Naive thymus-derived CD4-positive, alpha-beta T cell (primary cell): ENCODE results near the gene EMP3. TPM values are rescaled to one million over a fixed set of nuclear protein-coding genes. Genes with fewer than 3 reads are reported as not detected.

Experiments
- ATAC-seq: fragments of 150-1000 bp; cut with Tn5 transposase; 2 replicates; pipeline ENCODE4 v1.10.0; 2021; ENCODE audit warnings: mild to moderate bottlenecking, moderate library complexity
- CTCF ChIA-PET: fragments of 350-600 bp; sonication (Branson Sonifier 250); formaldehyde crosslinking; loops from one replicate; lab custom pipeline; 2021; ENCODE audit warnings: antibody characterized with exemption; lab: Charles Lee
- POLR2A ChIA-PET: fragments of 350-600 bp; sonication (Branson Sonifier 250); formaldehyde crosslinking; loops from one replicate; lab custom pipeline; 2021; ENCODE audit warnings: antibody characterized with exemption, inconsistent platforms; lab: Charles Lee
- DNase-seq, 9 donors: peaks; one replicate each; pipeline versions ENCODE4 v3.0.0 to v3.0.0-alpha.2; 2020 to 2022; ENCODE audit warnings: mixed read lengths in 1 of 9
- H3K27ac ChIP-seq: one replicate; pipeline ENCODE4 v1.7.0; 2013; ENCODE audit warnings: mild to moderate bottlenecking, low read depth, low read length, moderate library complexity
- H3K27me3 ChIP-seq, 2 donors: one replicate each; pipeline ENCODE4 v1.7.0; 2013; ENCODE audit warnings: low read length in 2 of 2, mild to moderate bottlenecking in 2 of 2, moderate library complexity in 2 of 2; ENCODE audit not compliant: control insufficient read depth in 2 of 2, insufficient read depth in 2 of 2
- H3K36me3 ChIP-seq, 3 experiments: 1 replicate in 2 of 3; 2 replicates in 1 of 3; pipeline ENCODE4 v1.7.0; 2013; ENCODE audit warnings: low read length in 3 of 3, mild to moderate bottlenecking in 3 of 3, moderate library complexity in 1 of 3; ENCODE audit not compliant: insufficient read depth in 3 of 3, control insufficient read depth in 2 of 3
- H3K4me1 ChIP-seq, 2 donors: one replicate each; pipeline ENCODE4 v1.7.0; 2013; ENCODE audit warnings: low read length in 2 of 2, mild to moderate bottlenecking in 2 of 2, moderate library complexity in 1 of 2; ENCODE audit not compliant: control insufficient read depth in 2 of 2, insufficient read depth in 2 of 2
- H3K4me3 ChIP-seq: 2 replicates; pipeline ENCODE4 v1.7.0; 2013; ENCODE audit warnings: mild to moderate bottlenecking, low read length
- H3K9me3 ChIP-seq, 3 experiments: 1 replicate in 2 of 3; 2 replicates in 1 of 3; pipeline ENCODE4 v1.7.0; 2013; ENCODE audit warnings: low read length in 3 of 3; ENCODE audit not compliant: control insufficient read depth in 2 of 3
- H3K27ac Mint-ChIP-seq, 9 donors: one replicate each; pipeline ENCODE4 v1.8.0; 2020 to 2022; ENCODE audit warnings: mixed read lengths in 9 of 9, mild to moderate bottlenecking in 8 of 9, moderate library complexity in 5 of 9, inconsistent platforms in 2 of 9
- H3K27me3 Mint-ChIP-seq, 5 donors: one replicate each; pipeline ENCODE4 v1.8.0; 2021 to 2022; ENCODE audit warnings: mixed read lengths in 5 of 5, mild to moderate bottlenecking in 1 of 5
- H3K36me3 Mint-ChIP-seq, 5 donors: one replicate each; pipeline ENCODE4 v1.8.0; 2020 to 2022; ENCODE audit warnings: mixed read lengths in 5 of 5, mild to moderate bottlenecking in 3 of 5, inconsistent platforms in 1 of 5
- H3K4me1 Mint-ChIP-seq, 7 donors: one replicate each; pipeline ENCODE4 v1.8.0; 2020 to 2022; ENCODE audit warnings: mixed read lengths in 7 of 7, mild to moderate bottlenecking in 3 of 7, inconsistent platforms in 1 of 7
- H3K4me3 Mint-ChIP-seq, 10 donors: one replicate each; pipeline ENCODE4 v1.8.0; 2020 to 2022; ENCODE audit warnings: mild to moderate bottlenecking in 10 of 10, mixed read lengths in 10 of 10, moderate library complexity in 6 of 10, inconsistent platforms in 2 of 10
- H3K9me3 Mint-ChIP-seq, 11 donors: one replicate each; pipeline ENCODE4 v1.8.0; 2020 to 2022; ENCODE audit warnings: mixed read lengths in 11 of 11, mild to moderate bottlenecking in 4 of 11, inconsistent platforms in 1 of 11, moderate library complexity in 1 of 11
- intact Hi-C, 2 donors: fragments of 100-400 bp; cut with micrococcal nuclease; formaldehyde crosslinking; loops; one replicate each; pipeline ENCODE4 v1.15.1; 2023
- polyA plus RNA-seq, 2 donors: library from polyadenylated mRNA; unstranded; fragments of 300-500 nt; fragmentation: Illumina TruSeq; gene quantifications; one replicate each; pipeline ENCODE4 v1.2.3, GENCODE V29; 2021
- total RNA-seq, 6 experiments: library from RNA in 5 of 6; stranded (reverse) in 5 of 6; gene quantifications; 1 replicate in 5 of 6; 2 replicates in 1 of 6; pipeline ENCODE4 v1.2.3 and lab custom pipeline; 2021 to 2026

The EMP3 gene
- total and polyA plus RNA-seq, 7 experiments from 2014 or later: 183 to 711 (median 386) TPM

GRCh38 chr19:48321372-48321621 is 4.1 kb upstream of the EMP3 start:
- intact Hi-C loops: loop anchor here (1.0 to 10.0 kb wide), 19 partner anchors 12 to 1546 kb away; partner anchors contain the start of genes CCDC9 (in 2 of the 2), KDELR1 (in 2 of the 2), LIG1 (in 2 of the 2) and ZSWIM9 (in 2 of the 2)
- Mint-ChIP-seq H3K4me3 (peak overlapping the region; percentile 90 to 99 (median 96)), H3K36me3 (peaks cover 0 to 20% (median 0%) of the 10 kb centered on the region in 5 donors), H3K27me3 (peaks cover 0 to 2% (median 0%) of the 10 kb centered on the region in 5 donors), H3K9me3 (peaks cover 0 to 3% (median 0%) of the 10 kb centered on the region in 11 donors), H3K4me1 (peaks cover 36 to 57% (median 46%) of the 10 kb centered on the region in 7 donors), H3K27ac (peak overlapping the region; percentile 96 to 100 (median 99))
- no peaks in the 10 kb centered on the region for H3K9me3 ChIP-seq
- ATAC-seq: peak; percentile 75
- CTCF ChIA-PET: interaction anchor here (0.8 to 10.3 kb wide), 5 partner anchors 12 to 287 kb away, joined by 3 to 217 read pairs (median 3); partner anchors contain the start of genes SYNGR4 and TMEM143
- H3K4me3 ChIP-seq: peak overlapping the region; percentile 78
- peak overlapping the region; percentile 100 for H3K27ac ChIP-seq
- peaks cover 40 to 43% of the 10 kb centered on the region in 2 donors for H3K4me1 ChIP-seq
- no peaks in the 10 kb centered on the region for H3K27me3 ChIP-seq
- no peaks in the 10 kb centered on the region for H3K36me3 ChIP-seq
- POLR2A ChIA-PET: interaction anchor here (0.6 to 10.3 kb wide), 10 partner anchors 10 to 633 kb away, joined by 3 to 424 read pairs (median 3); partner anchors contain the start of genes BAX, KDELR1, RPL18 and SPHK2
- DNase-seq: peak; percentile 84 to 96 (median 91)

- Histone ChIP-seq H3K36me3 (no peaks in the 10 kb centered on the region), H3K27me3 (no peaks in the 10 kb centered on the region), H3K9me3 (no peaks in the 10 kb centered on the region), H3K4me3 (peak overlapping the region; percentile 79), H3K4me1 (peaks cover 45 to 47% of the 10 kb centered on the region in 2 donors), H3K27ac (peak overlapping the region; percentile 100)
- intact Hi-C loops: loop anchor here (1.0 to 10.0 kb wide), 22 partner anchors 11 to 1545 kb away; partner anchors contain the start of genes CARD8 (in 2 of the 2), CCDC9 (in 2 of the 2), KDELR1 (in 2 of the 2) and LIG1 (in 2 of the 2)
- Mint-ChIP-seq H3K27me3 (peaks cover 0 to 2% (median 0%) of the 10 kb centered on the region in 5 donors), H3K36me3 (peaks cover 0 to 25% (median 0%) of the 10 kb centered on the region in 5 donors), H3K4me1 (peaks cover 36 to 63% (median 51%) of the 10 kb centered on the region in 7 donors), H3K27ac (peak overlapping the region; percentile 96 to 100 (median 99)), H3K4me3 (peak overlapping the region; percentile 90 to 99 (median 96)), H3K9me3 (peaks cover 0 to 3% (median 0%) of the 10 kb centered on the region in 11 donors)
- POLR2A ChIA-PET: interaction anchor here (0.5 to 10.3 kb wide), 15 partner anchors 11 to 1225 kb away, joined by 3 to 424 read pairs (median 3); partner anchors contain the start of genes BAX, CARD8, RPL18 and SPHK2
- peak; percentile 99 to 100 (median 100) for DNase-seq
- peak; percentile 87 for ATAC-seq
- CTCF ChIA-PET: interaction anchor here (0.6 to 10.3 kb wide), 6 partner anchors 13 to 643 kb away, joined by 3 to 217 read pairs (median 3); partner anchors contain the start of genes SYNGR4 and TMEM143
Observed at GRCh38 chr19:48321622-48322591, 3.4 kb upstream of the EMP3 start.

GRCh38 chr19:48329167-48329891 is 4.0 kb downstream of the EMP3 start:
- ATAC-seq (no peak), DNase-seq (peak in 7 of 9 donors; percentile 15 to 64 (median 27))
- H3K9me3 ChIP-seq: no peaks in the 10 kb centered on the region
- peak overlapping the region; percentile 91 to 100 (median 98) for H3K27ac Mint-ChIP-seq
- no peaks in the 10 kb centered on the region for H3K27me3 ChIP-seq
- H3K4me1 Mint-ChIP-seq: peaks cover 24 to 90% (median 67%) of the 10 kb centered on the region in 7 donors
- H3K27me3 Mint-ChIP-seq: no peaks in the 10 kb centered on the region
- ChIA-PET CTCF (interaction anchor here (0.9 to 12.3 kb wide), 2 partner anchors 9 to 512 kb away, joined by 3 to 217 read pairs; partner anchors contain the start of gene EMP3), POLR2A (interaction anchor here (0.5 to 10.5 kb wide), 15 partner anchors 9 to 1522 kb away, joined by 3 to 424 read pairs (median 3); partner anchors contain the start of genes CA11, CARD8, EMP3 and PTOV1)
- peaks cover 58 to 67% of the 10 kb centered on the region in 2 donors for H3K4me1 ChIP-seq
- H3K36me3 ChIP-seq: peaks cover 0 to 12% (median 3%) of the 10 kb centered on the region in 3 experiments
- peaks cover 0 to 53% (median 15%) of the 10 kb centered on the region in 5 donors for H3K36me3 Mint-ChIP-seq
- H3K27ac ChIP-seq: peak overlapping the region; percentile 93
- H3K4me3 Mint-ChIP-seq: peak overlapping the region; percentile 81 to 100 (median 94)
- H3K9me3 Mint-ChIP-seq: no peaks in the 10 kb centered on the region
- H3K4me3 ChIP-seq: peak overlapping the region; percentile 51
- intact Hi-C loops: loop anchor here (5.0 to 10.0 kb wide), 3 partner anchors 665 to 1263 kb away; partner anchors contain the start of genes BICRA (in 1 of the 2), GYS1 (in 1 of the 2), PRR12 (in 1 of the 2) and RUVBL2 (in 1 of the 2)

GRCh38 chr19:48330012-48330681 is 4.8 kb downstream of the EMP3 start:
- H3K9me3 Mint-ChIP-seq: no peaks in the 10 kb centered on the region
- H3K4me1 Mint-ChIP-seq: peaks cover 28 to 90% (median 71%) of the 10 kb centered on the region in 7 donors
- peak overlapping the region; percentile 81 to 100 (median 94) for H3K4me3 Mint-ChIP-seq
- POLR2A ChIA-PET: interaction anchor here (0.9 to 10.5 kb wide), 14 partner anchors 9 to 1521 kb away, joined by 3 to 424 read pairs (median 3); partner anchors contain the start of genes CA11, CARD8, EMP3 and KDELR1
- peaks cover 0 to 50% (median 15%) of the 10 kb centered on the region in 5 donors for H3K36me3 Mint-ChIP-seq
- no peaks in the 10 kb centered on the region for H3K9me3 ChIP-seq
- ATAC-seq: peak; percentile 46
- H3K27ac Mint-ChIP-seq: peak overlapping the region; percentile 91 to 100 (median 98)
- no peaks in the 10 kb centered on the region for H3K27me3 Mint-ChIP-seq
- H3K27me3 ChIP-seq: no peaks in the 10 kb centered on the region
- H3K4me1 ChIP-seq: peaks cover 56 to 62% of the 10 kb centered on the region in 2 donors
- CTCF ChIA-PET: interaction anchor here (0.8 to 12.3 kb wide), 3 partner anchors 9 to 512 kb away, joined by 3 to 217 read pairs (median 3); partner anchors contain the start of gene EMP3
- H3K4me3 ChIP-seq: peak overlapping the region; percentile 51
- peak overlapping the region; percentile 93 for H3K27ac ChIP-seq
- DNase-seq: peak; percentile 62 to 92 (median 90)
- H3K36me3 ChIP-seq: peaks cover 0 to 12% (median 3%) of the 10 kb centered on the region in 3 experiments
- intact Hi-C loops: loop anchor here (1.0 to 10.0 kb wide), 8 partner anchors 34 to 1437 kb away; partner anchors contain the start of genes AP2A1 (in 1 of the 2), DBP (in 1 of the 2), FTL (in 1 of the 2) and RPL18 (in 1 of the 2)

- POLR2A ChIA-PET: interaction anchor here (0.5 to 10.5 kb wide), 18 partner anchors 12 to 1257 kb away, joined by 3 to 424 read pairs (median 5); partner anchors contain the start of genes CARD8, DBP, EMP3 and KDELR1
- Histone ChIP-seq H3K4me3 (peak overlapping the region; percentile 55), H3K27ac (peak overlapping the region; percentile 93), H3K36me3 (peaks cover 0 to 11% (median 3%) of the 10 kb centered on the region in 3 experiments), H3K4me1 (peaks cover 46 to 53% of the 10 kb centered on the region in 2 donors), H3K27me3 (no peaks in the 10 kb centered on the region), H3K9me3 (no peaks in the 10 kb centered on the region)
- DNase-seq: no peak
- Mint-ChIP-seq H3K9me3 (no peaks in the 10 kb centered on the region), H3K4me1 (peaks cover 28 to 72% (median 56%) of the 10 kb centered on the region in 7 donors), H3K4me3 (peak overlapping the region; percentile 83 to 100 (median 97)), H3K36me3 (peaks cover 0 to 34% (median 15%) of the 10 kb centered on the region in 5 donors), H3K27me3 (no peaks in the 10 kb centered on the region), H3K27ac (peak overlapping the region; percentile 93 to 100 (median 97))
- CTCF ChIA-PET: interaction anchor here (0.5 to 12.3 kb wide), 6 partner anchors 12 to 257 kb away, joined by 3 to 217 read pairs (median 5); partner anchors contain the start of genes EMP3 and KDELR1
- intact Hi-C loops: loop anchor here (1.0 to 10.0 kb wide), 12 partner anchors 58 to 1544 kb away; partner anchors contain the start of genes AKT1S1 (in 1 of the 2), AP2A1 (in 1 of the 2), CYTH2 (in 1 of the 2) and DBP (in 1 of the 2)
- no peak for ATAC-seq
Observed at GRCh38 chr19:48332351-48332661, 7.0 kb downstream of the EMP3 start.
